WTC11 (cell line): ENCODE measurements around the gene TMEM156. TPM values are rescaled to one million over a fixed set of nuclear protein-coding genes. Genes with fewer than 3 reads are reported as not detected.

Experiments used
- ATAC-seq: fragments of 200-7000 bp; cut with Tn5 transposase; 2 replicates; pipeline ENCODE4 v1.10.0; 2021; ENCODE audit warnings: mild to moderate bottlenecking, moderate library complexity
- CTCF ChIA-PET: fragments of 300-600 bp; sonication (Branson Sonifier 250); formaldehyde crosslinking; loops from one replicate; lab custom pipeline; 2021; ENCODE audit warnings: antibody characterized with exemption; lab: Charles Lee
- POLR2A ChIA-PET: fragments of 350-600 bp; sonication (Branson Sonifier 250); formaldehyde crosslinking; loops from one replicate; lab custom pipeline; 2021; ENCODE audit warnings: antibody characterized with exemption; lab: Charles Lee
- DNase-seq: peaks from one replicate; pipeline ENCODE4 v3.0.0; 2021; ENCODE audit warnings: low spot score
- H3K27ac Mint-ChIP-seq: 2 replicates; pipeline ENCODE4 v1.8.0; 2021; ENCODE audit warnings: mixed read lengths
- H3K27me3 Mint-ChIP-seq: 2 replicates; pipeline ENCODE4 v1.8.0; 2021; ENCODE audit warnings: low read depth, mild to moderate bottlenecking, moderate library complexity, mixed read lengths
- H3K36me3 Mint-ChIP-seq: 2 replicates; pipeline ENCODE4 v1.8.0; 2021; ENCODE audit warnings: mixed read lengths
- H3K4me1 Mint-ChIP-seq: 2 replicates; pipeline ENCODE4 v1.8.0; 2022; ENCODE audit warnings: mixed read lengths
- H3K4me3 Mint-ChIP-seq: 2 replicates; pipeline ENCODE4 v1.8.0; 2021; ENCODE audit warnings: mild to moderate bottlenecking, moderate library complexity, mixed read lengths
- H3K9me3 Mint-ChIP-seq: 2 replicates; pipeline ENCODE4 v1.8.0; 2021; ENCODE audit warnings: mixed read lengths
- CTCF ChIP-seq: fragments of 200-600 bp; IDR thresholded peaks from 2 replicates; pipeline ENCODE4 v1.8.0; 2022; ENCODE audit warnings: antibody characterized with exemption
- ETV6 ChIP-seq: sonication (generic); formaldehyde crosslinking; IDR thresholded peaks from 2 replicates; pipeline ENCODE4 v1.8.1; 2022; ENCODE audit warnings: mild to moderate bottlenecking, missing genetic modification reagents
- GRHL2 ChIP-seq: fragments of 250-450 bp; sonication (Bioruptor Pico); IDR thresholded peaks from 2 replicates; pipeline ENCODE4 v1.8.0; 2022; ENCODE audit warnings: mild to moderate bottlenecking, moderate library complexity; ENCODE audit not compliant: insufficient replicate concordance, severe bottlenecking
- HMGXB4 ChIP-seq: sonication (generic); formaldehyde crosslinking; IDR thresholded peaks from 2 replicates; pipeline ENCODE4 v1.8.1; 2023; ENCODE audit warnings: mild to moderate bottlenecking, moderate library complexity, missing genetic modification reagents
- MXD4 ChIP-seq: fragments of 250-450 bp; sonication (Bioruptor Pico); IDR thresholded peaks from 2 replicates; pipeline ENCODE4 v1.8.0; 2021; ENCODE audit warnings: mild to moderate bottlenecking, moderate library complexity, borderline replicate concordance
- NFATC4 ChIP-seq: fragments of 250-450 bp; sonication (Bioruptor Pico); IDR thresholded peaks from 2 replicates; pipeline ENCODE4 v1.9.0; 2021; ENCODE audit warnings: mild to moderate bottlenecking
- NFYB ChIP-seq: sonication (generic); formaldehyde crosslinking; conservative IDR thresholded peaks from 2 replicates; pipeline ENCODE4 v1.8.0; 2022; ENCODE audit warnings: low read depth, missing genetic modification reagents
- PRRX2 ChIP-seq: fragments of 250-450 bp; sonication (Bioruptor Pico); IDR thresholded peaks from 2 replicates; pipeline ENCODE4 v1.8.0; 2021; ENCODE audit warnings: mild to moderate bottlenecking
- RORB ChIP-seq: fragments of 250-450 bp; sonication (Bioruptor Pico); IDR thresholded peaks from 2 replicates; pipeline ENCODE4 v1.9.0; 2021; ENCODE audit warnings: mild to moderate bottlenecking
- SMAD3 ChIP-seq: sonication (generic); formaldehyde crosslinking; IDR thresholded peaks from 2 replicates; pipeline ENCODE4 v1.8.0; 2022; ENCODE audit warnings: missing genetic modification reagents, mild to moderate bottlenecking, borderline replicate concordance
- SMAD4 ChIP-seq: sonication (generic); formaldehyde crosslinking; IDR thresholded peaks from 2 replicates; pipeline ENCODE4 v1.8.0; 2022; ENCODE audit warnings: mild to moderate bottlenecking, missing genetic modification reagents
- STAT6 ChIP-seq: sonication (generic); formaldehyde crosslinking; conservative IDR thresholded peaks from 2 replicates; pipeline ENCODE4 v1.8.1; 2023; ENCODE audit warnings: mild to moderate bottlenecking, low read depth, missing genetic modification reagents, moderate library complexity
- TEAD4 ChIP-seq: sonication (generic); formaldehyde crosslinking; IDR thresholded peaks from 2 replicates; pipeline ENCODE4 v1.8.0; 2022; ENCODE audit warnings: mild to moderate bottlenecking, missing genetic modification reagents
- TP53 ChIP-seq: sonication (generic); formaldehyde crosslinking; IDR thresholded peaks from 2 replicates; pipeline ENCODE4 v1.8.1; 2023; ENCODE audit warnings: mild to moderate bottlenecking, missing genetic modification reagents
- ZNF121 ChIP-seq: sonication (generic); formaldehyde crosslinking; IDR thresholded peaks from 2 replicates; pipeline ENCODE4 v1.8.0; 2023; ENCODE audit warnings: missing genetic modification reagents
- ZNF232 ChIP-seq: sonication (generic); formaldehyde crosslinking; IDR thresholded peaks from 2 replicates; pipeline ENCODE4 v1.8.0; 2022; ENCODE audit warnings: mild to moderate bottlenecking, missing genetic modification reagents
- ZNF281 ChIP-seq: sonication (generic); formaldehyde crosslinking; IDR thresholded peaks from 2 replicates; pipeline ENCODE4 v1.8.0; 2023; ENCODE audit warnings: mild to moderate bottlenecking, missing genetic modification reagents
- ZNF416 ChIP-seq: fragments of 250-450 bp; sonication (Bioruptor Pico); IDR thresholded peaks from 2 replicates; pipeline ENCODE4 v1.9.0; 2021; ENCODE audit warnings: mild to moderate bottlenecking, inconsistent platforms
- ZNF512 ChIP-seq: sonication (generic); formaldehyde crosslinking; IDR thresholded peaks from 2 replicates; pipeline ENCODE4 v1.8.1; 2022; ENCODE audit warnings: missing genetic modification reagents, borderline replicate concordance
- ZNF532 ChIP-seq: fragments of 250-450 bp; sonication (Bioruptor Pico); IDR thresholded peaks from 2 replicates; pipeline ENCODE4 v1.9.0; 2021; ENCODE audit warnings: mild to moderate bottlenecking, borderline replicate concordance
- ZNF671 ChIP-seq: fragments of 250-450 bp; sonication (Bioruptor Pico); IDR thresholded peaks from 2 replicates; pipeline ENCODE4 v1.8.0; 2021; ENCODE audit warnings: mild to moderate bottlenecking
- total RNA-seq: library from RNA; stranded (reverse); gene quantifications from 3 replicates; pipeline ENCODE4 v1.2.3, GENCODE V29; 2021

TMEM156 gene
- total RNA-seq, 1 experiment from 2014 or later: 0.24 TPM

- H3K27me3 Mint-ChIP-seq: no peaks in the 10 kb centered on the region; the same call in 1 of the 2 replicates
- POLR2A ChIA-PET: no interaction called here
- H3K4me3 Mint-ChIP-seq: no peak overlapping the region
- H3K36me3 Mint-ChIP-seq: no peaks in the 10 kb centered on the region
- TF ChIP-seq TP53 (CRISPR knock-in tag): no peak
- no peak for TF ChIP-seq ZNF281 (CRISPR knock-in tag)
- TF ChIP-seq PRRX2 (CRISPR knock-in tag): no peak
- no peak for TF ChIP-seq ZNF512 (CRISPR knock-in tag)
- no peak for TF ChIP-seq STAT6 (CRISPR knock-in tag)
- TF ChIP-seq TEAD4 (CRISPR knock-in tag): no peak
- TF ChIP-seq NFYB (CRISPR knock-in tag): no peak
- TF ChIP-seq GRHL2 (CRISPR knock-in tag): no peak
- no peak for TF ChIP-seq ZNF121 (CRISPR knock-in tag)
- TF ChIP-seq ZNF416: no peak
- no peak for TF ChIP-seq RORB (CRISPR knock-in tag)
- TF ChIP-seq, all 79 proteins: peak for 0
- Mint-ChIP-seq H3K4me1 (peaks cover 4% of the 10 kb centered on the region; the same call in 1 of the 2 replicates), H3K27ac (no peak overlapping the region), H3K9me3 (no peaks in the 10 kb centered on the region)
- DNase-seq (no peak), ATAC-seq (no peak)
- CTCF ChIA-PET: interaction anchor here (1.2 kb wide), 2 partner anchors 63 to 211 kb away, joined by 4 read pairs; no protein-coding TSS in a partner anchor
These were observed 107.9 kb downstream of the TMEM156 start for GRCh38 chr4:38924353-38924752.

GRCh38 chr4:38923746-38924145 lies 108.5 kb downstream of the TMEM156 start:
- Mint-ChIP-seq H3K36me3 (no peaks in the 10 kb centered on the region), H3K4me1 (peaks cover 4% of the 10 kb centered on the region; the same call in 1 of the 2 replicates), H3K4me3 (no peak overlapping the region), H3K9me3 (no peaks in the 10 kb centered on the region), H3K27ac (no peak overlapping the region), H3K27me3 (no peaks in the 10 kb centered on the region; the same call in 1 of the 2 replicates)
- ATAC-seq: no peak
- ChIA-PET POLR2A (no interaction called here), CTCF (interaction anchor here (1.2 kb wide), 1 partner anchor 63 kb away, joined by 4 read pairs; no protein-coding TSS in a partner anchor)
- DNase-seq: no peak
- TF ChIP-seq ZNF416 (no peak), ZNF532 (CRISPR knock-in tag) (no peak), MXD4 (CRISPR knock-in tag) (no peak), ETV6 (CRISPR knock-in tag) (no peak), NFATC4 (no peak), SMAD4 (CRISPR knock-in tag) (no peak), ZNF232 (no peak), HMGXB4 (CRISPR knock-in tag) (no peak), GRHL2 (CRISPR knock-in tag) (no peak), ZNF671 (no peak), CTCF (no peak), SMAD3 (CRISPR knock-in tag) (no peak)
